GM20431 (cell line): ENCODE data around the gene NPR1.
"Not testable (repeated sequence)": the region's sequence is repeated elsewhere in the genome, so short reads cannot be mapped to it uniquely, and the experiment has no call there.

Source experiments
- in situ Hi-C: fragments of 300-500 bp; cut with MseI, MboI; formaldehyde crosslinking; loops from one replicate; pipeline ENCODE4 v1.15.0; 2020; ENCODE audit warnings: low sequenced_read_pairs; ENCODE audit not compliant: unreplicated experiment

The NPR1 gene

GRCh38 chr1:153678519-153679336, at the start of gene NPR1:
TSS of gene NPR1 (plus strand) at chr1:153678688. CDS start at chr1:153679109, 421 bp downstream.
- in situ Hi-C loops: loop anchor here (10.0 kb wide), 1 partner anchor 66 kb away; no protein-coding TSS in a partner anchor

GRCh38 chr1:153629343-153629665, 49.2 kb upstream of the NPR1 start:
- in situ Hi-C loops: no loop called here

- in situ Hi-C loops: no loop called here
Measured at GRCh38 chr1:153629971-153630370, 48.5 kb upstream of the NPR1 start.

GRCh38 chr1:153630384-153630783, 48.1 kb upstream of the NPR1 start:
- in situ Hi-C loops: no loop called here

- in situ Hi-C loops: no loop called here
Measured at GRCh38 chr1:153631047-153632022, 47.2 kb upstream of the NPR1 start.

GRCh38 chr1:153633161-153633753, 45.2 kb upstream of the NPR1 start:
- in situ Hi-C loops: no loop called here

- in situ Hi-C loops: no loop called here
Measured at GRCh38 chr1:153633754-153634665, 44.5 kb upstream of the NPR1 start, which contains the start of gene CHTOP. TSS of gene CHTOP (plus strand) at chr1:153634066. CDS start at chr1:153636589, 2,523 bp downstream.

- in situ Hi-C loops: no loop called here
Measured at GRCh38 chr1:153635872-153636271, 42.6 kb upstream of the NPR1 start.

GRCh38 chr1:153636312-153636711, 42.2 kb upstream of the NPR1 start:
- in situ Hi-C loops: no loop called here

GRCh38 chr1:153638261-153638660, 40.2 kb upstream of the NPR1 start:
- in situ Hi-C loops: no loop called here

GRCh38 chr1:153639280-153639679, 39.2 kb upstream of the NPR1 start:
- in situ Hi-C loops: no loop called here

GRCh38 chr1:153640213-153640612, 38.3 kb upstream of the NPR1 start:
- in situ Hi-C loops: not testable (repeated sequence)

GRCh38 chr1:153640861-153641260, 37.6 kb upstream of the NPR1 start:
- in situ Hi-C loops: no loop called here

- in situ Hi-C loops: no loop called here
Measured at GRCh38 chr1:153642161-153642560, 36.3 kb upstream of the NPR1 start.

- in situ Hi-C loops: no loop called here
Measured at GRCh38 chr1:153643100-153643499, 35.4 kb upstream of the NPR1 start.

- in situ Hi-C loops: no loop called here
Measured at GRCh38 chr1:153643816-153644215, 34.7 kb upstream of the NPR1 start.

- in situ Hi-C loops: no loop called here
Measured at GRCh38 chr1:153646672-153647345, 31.7 kb upstream of the NPR1 start.

GRCh38 chr1:153647346-153647714, 31.2 kb upstream of the NPR1 start:
- in situ Hi-C loops: no loop called here
